GM18951 (cell line): ENCODE data around the gene TP53BP2.
"Not testable (repeated sequence)": the region's sequence is repeated elsewhere in the genome, so short reads cannot be mapped to it uniquely, and the experiment has no call there.

ENCODE experiments used
- POLR2A ChIP-seq: IDR thresholded peaks from 4 replicates; pipeline ENCODE4 v1.6.1; 2011; ENCODE audit warnings: mild to moderate bottlenecking; ENCODE audit not compliant: insufficient read length, insufficient read depth; ENCODE audit errors: extremely low read depth
- in situ Hi-C: fragments of 300-500 bp; cut with MboI; formaldehyde crosslinking; loops from one replicate; pipeline ENCODE4 v1.12.0; 2022; ENCODE audit warnings: low sequenced_read_pairs, mixed read lengths, inconsistent platforms; ENCODE audit not compliant: unreplicated experiment

TP53BP2 gene

DNA sequence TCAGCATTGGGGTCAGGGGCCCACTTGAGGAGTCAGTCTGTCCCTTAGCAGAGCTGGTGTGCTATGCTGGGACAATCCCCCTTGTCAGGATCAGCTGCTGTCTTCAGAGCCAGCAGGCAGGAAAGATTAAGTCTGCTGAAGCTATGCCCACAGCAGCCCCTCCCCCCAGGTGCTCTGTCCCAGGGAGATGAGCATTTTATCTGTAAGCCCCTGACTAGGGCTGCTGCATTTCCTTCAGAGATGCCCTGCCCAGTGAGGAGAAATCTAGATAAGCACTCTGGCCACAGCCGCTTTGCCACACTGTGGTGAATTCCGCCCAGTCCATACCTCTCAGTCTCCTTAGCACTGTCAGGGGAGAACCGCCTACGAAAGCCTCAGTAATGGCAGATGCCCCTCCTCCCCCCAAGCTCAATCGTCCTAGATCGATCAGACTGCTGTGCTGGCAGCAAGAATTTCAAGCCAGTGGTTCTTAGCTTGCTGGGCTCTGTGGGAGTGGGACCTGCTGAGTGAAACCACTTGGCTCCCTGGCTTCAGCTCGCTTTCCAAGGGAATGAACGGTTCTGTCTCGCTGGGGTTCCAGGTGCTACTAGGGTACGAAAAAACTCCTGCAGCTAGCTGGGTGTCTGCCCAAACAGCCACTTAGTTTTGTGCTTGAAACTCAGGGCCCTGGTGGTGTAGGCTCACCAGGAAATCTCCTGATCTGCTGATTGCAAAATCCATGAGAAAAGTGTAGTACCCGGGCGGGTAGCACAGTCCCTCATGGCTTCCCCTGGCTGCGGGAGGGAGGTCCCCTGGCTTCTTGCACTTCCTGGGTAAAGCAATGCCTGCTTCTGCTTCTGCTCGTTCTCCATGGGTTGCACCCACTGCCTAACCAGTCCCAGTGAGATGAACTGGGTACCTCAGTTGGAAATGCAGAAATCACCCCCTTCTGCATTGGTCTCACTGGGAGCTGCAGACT is 25.1 kb upstream of the TP53BP2 start:
- in situ Hi-C loops = no loop called here
- no peak for TF ChIP-seq POLR2A

DNA sequence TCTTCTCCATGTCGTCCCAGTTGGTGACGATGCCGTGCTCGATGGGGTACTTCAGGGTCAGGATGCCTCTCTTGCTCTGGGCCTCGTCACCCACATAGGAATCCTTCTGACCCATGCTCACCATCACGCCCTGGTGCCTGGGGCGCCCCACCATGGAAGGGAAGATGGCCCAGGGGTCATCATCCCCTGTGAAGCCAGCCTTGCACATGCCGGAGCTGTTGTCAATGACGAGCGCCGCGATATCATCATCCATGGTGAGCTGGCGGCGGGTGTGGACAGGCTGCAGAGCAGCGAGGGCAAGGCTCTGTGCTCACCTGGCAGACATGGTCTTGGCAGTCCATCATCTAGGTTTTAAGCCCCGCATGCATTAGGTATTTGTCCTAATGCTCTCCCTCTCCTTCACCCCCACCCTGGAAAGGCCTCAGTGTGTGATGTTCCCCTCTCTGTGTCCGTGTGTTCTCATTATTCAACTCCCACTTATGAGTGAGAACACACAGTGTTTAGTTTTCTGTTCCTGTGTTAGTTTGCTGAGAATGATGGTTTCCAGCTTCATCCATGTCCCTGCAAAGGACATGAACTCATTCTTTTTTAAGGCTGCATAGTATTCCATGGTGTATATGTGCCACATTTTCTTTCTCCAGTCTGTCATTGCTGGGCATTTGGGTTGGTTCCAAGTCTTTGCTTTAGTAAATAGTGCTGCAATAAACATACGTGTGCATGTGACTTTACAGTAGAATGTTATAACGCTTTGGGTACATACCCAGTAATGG is 19.0 kb upstream of the TP53BP2 start:
- in situ Hi-C loops = not testable (repeated sequence)

GRCh38 chr1:223864084-223864483 is 18.3 kb upstream of the TP53BP2 start:
- no peak for TF ChIP-seq POLR2A
- in situ Hi-C loops = no loop called here

GRCh38 chr1:223861904-223862303 is 16.2 kb upstream of the TP53BP2 start:
- in situ Hi-C loops = no loop called here
- no peak for TF ChIP-seq POLR2A

GRCh38 chr1:223860051-223860622 is 14.4 kb upstream of the TP53BP2 start:
- in situ Hi-C loops = no loop called here
- TF ChIP-seq POLR2A = no peak

GRCh38 chr1:223859058-223859457 is 13.3 kb upstream of the TP53BP2 start:
- no peak for TF ChIP-seq POLR2A
- in situ Hi-C loops = no loop called here

DNA sequence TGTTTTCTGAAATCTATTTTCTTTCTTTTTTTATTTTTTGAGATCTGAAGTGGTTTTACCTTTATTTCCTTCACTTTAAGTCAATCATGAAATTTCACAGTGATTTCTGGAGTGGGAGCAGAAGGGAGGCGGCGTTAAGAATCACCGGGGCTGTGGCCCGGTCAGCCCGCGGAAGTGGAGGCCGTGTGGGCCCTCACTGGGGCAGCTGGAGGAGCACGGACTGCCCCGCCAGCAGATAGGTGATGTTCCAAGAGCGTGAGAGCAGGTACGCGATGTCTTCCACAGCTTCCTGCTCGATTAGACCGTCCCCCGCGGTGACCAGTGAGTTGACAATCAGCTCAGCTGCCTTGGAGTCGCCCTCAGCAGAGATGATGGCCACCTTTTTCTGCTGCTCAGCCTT is 10.6 kb upstream of the TP53BP2 start:
- no peak for TF ChIP-seq POLR2A
- in situ Hi-C loops = no loop called here

GRCh38 chr1:223853748-223854147 is 8.0 kb upstream of the TP53BP2 start:
- TF ChIP-seq POLR2A = no peak
- in situ Hi-C loops = no loop called here

GRCh38 chr1:223853275-223853674 is 7.5 kb upstream of the TP53BP2 start:
- no peak for TF ChIP-seq POLR2A
- in situ Hi-C loops = no loop called here

DNA sequence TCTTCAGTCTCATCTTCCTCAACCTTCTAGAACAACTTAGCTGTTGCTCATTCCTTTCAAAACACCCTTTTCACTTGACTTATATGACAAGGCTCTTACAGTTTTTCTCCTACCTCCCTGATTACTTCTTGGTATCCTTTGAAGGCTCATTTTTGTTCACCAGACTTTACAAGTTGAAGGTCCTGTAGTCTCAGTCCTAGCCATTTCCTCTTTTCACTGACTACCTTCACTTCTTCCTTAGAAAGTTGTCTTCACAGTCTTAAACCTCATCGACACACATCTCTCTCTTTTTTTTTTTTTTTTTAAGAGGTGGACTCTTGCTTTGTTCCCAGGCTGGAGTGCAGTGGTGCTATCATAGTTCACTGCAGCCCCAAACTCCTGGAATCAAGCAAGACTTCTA is 6.6 kb upstream of the TP53BP2 start:
- TF ChIP-seq POLR2A = no peak
- in situ Hi-C loops = no loop called here

DNA sequence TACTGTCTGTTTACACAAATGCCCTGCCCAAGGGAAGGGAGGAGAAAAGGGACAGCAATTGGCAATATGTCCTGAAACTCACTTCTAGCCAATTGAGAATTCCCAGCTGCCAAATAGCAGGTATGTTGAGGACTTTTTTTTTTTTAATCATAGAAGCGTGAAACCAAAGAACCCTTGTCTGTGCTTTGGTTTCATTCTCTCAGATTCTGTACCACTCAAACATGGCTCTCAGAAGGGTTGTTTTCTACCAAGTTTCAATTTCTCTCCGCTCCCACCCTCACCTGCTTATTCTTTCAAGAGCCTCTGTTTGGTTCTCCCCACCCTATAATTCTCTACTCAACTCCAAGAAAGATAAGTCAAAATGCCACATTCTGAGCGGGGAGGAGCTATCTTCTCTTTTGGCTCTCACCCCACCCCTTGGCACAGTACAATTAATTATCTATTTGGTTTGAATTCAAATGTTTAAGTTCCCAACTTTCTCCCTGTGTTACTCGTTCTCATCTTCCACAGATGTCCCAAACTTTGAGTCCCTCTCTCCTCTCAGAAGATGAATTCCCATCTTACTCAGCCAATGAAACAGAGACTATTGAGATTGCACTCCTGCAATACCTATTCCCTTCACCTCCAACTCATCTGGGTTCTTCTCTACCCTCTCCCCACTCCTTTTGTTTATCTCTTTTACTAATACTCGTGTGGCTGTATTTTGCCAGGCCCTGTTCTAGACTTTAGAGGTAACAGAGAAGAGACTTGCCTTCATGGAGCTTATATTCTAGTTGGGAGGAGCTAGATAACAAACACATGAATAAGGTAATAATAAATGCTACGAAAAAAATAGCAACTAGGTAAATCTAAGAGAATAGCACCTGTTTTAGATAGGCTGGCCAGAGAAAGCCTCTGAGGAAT is 3.9 kb upstream of the TP53BP2 start:
- in situ Hi-C loops = no loop called here
- TF ChIP-seq POLR2A = no peak

DNA sequence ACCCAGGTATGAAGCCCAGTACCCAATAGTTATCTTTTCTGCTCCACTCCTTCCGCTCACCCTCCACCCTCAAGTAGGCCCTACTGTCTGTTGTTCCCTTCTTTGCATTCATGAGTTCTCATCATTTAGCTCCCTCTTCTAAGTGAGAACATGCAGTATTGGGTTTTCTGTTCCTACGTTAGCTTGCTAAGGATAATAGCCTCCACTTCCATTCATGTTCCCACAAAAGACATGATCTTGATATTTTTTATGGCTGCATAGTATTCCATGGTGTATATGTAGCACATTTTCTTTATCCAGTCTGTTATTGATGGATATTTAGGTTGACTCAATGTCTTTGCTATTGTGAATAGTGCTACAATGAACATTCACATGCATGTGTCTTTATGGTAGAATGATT is 2.8 kb upstream of the TP53BP2 start:
- TF ChIP-seq POLR2A = no peak
- in situ Hi-C loops = no loop called here
